GM18505 (cell line): ENCODE data around the gene GHR.

Experiments
- ATAC-seq: cut with Tn5 transposase; IDR thresholded peaks from one replicate; pipeline ENCODE4 v1.9.1; 2021; ENCODE audit not compliant: unreplicated experiment
- POLR2A ChIP-seq: IDR thresholded peaks from 4 replicates; pipeline ENCODE4 v1.6.1; 2011; ENCODE audit warnings: borderline replicate concordance; ENCODE audit not compliant: insufficient read depth, insufficient read length; ENCODE audit errors: extremely low read depth

Gene GHR

DNA sequence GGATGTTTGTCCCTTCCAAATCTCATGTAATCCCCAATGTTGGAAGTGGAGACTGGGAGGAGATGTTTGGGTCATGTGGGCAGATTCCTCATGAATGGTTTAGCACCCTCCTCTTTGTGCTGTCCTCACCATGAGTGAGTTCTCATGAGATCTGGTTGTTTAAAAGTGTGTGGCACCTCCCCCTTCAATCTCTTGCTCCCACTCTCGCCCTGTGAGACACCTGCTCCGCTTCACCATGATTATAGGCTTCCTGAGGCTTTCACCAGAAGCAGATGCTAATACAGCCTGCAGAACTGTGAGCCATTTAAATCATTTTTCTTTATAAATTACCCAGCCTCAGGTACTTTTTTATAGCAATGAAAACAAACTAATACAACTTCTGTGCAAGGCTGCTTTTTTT, 206.0 kb downstream of the GHR start:
- no peak for ATAC-seq
- TF ChIP-seq POLR2A, result no peak

DNA sequence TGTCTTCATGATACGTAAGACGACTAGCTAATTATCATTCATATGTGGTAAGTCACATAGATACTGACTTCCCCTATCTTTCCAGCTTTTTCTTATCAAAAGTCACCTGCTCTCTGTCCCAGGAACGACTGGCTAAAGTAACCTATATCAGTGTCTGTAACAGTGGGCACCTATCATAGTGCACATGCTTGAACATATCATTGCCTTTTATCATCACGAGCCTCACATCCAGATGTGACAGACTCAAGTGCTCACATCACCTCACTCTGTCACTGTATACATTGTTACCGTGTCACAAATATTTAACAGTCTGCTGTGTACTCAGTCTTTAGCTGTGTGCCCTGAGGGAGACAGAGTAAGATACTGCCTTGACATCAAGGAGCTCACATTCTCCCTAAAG, 208.0 kb downstream of the GHR start:
- TF ChIP-seq POLR2A, result no peak
- ATAC-seq, result no peak

DNA sequence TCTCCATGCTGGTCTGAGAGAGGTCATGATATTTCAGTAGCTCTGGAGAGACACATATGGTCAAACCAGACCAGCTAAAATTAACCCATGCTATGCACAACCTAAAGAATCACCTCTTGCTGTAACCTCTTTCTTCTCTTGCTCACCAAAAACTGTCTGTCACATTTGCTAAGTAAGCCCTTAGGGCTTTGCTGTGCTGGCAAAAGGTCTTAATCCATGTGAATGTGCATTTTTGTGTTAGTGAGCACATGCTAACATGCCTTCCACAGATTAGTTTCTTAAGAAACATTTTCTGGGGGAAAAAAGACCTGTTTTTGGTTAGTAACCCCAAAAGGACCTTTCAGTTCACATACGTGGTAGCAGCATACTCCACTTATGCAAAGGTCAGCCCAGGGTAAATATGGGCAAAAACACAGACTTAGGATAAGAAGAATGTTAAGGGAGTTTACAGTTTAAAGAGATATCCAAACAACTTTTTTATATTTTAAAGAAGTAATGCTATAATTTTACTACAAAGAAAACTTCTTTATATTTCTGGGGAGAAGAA, 209.2 kb downstream of the GHR start:
- no peak for ATAC-seq
- TF ChIP-seq POLR2A, result no peak

DNA sequence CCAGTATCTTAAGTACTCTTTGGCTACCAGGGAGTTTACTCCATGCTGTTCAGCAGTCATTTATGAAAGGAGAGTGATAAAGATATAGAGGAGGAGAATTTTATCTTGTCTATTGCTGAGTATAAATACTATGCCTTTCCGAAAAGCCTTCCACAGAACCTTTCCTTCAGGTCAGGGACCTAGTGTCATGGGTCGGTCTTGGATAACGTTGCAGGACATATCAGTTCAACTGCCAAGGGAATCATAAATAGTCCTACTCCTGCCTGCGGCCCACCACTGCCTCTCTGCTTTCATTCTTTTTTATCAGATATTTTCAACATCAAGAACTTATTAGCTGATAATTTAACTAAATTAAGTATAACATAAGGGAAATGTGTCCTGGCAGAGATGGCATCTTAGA, 211.3 kb downstream of the GHR start:
- ATAC-seq, result no peak
- no peak for TF ChIP-seq POLR2A

DNA sequence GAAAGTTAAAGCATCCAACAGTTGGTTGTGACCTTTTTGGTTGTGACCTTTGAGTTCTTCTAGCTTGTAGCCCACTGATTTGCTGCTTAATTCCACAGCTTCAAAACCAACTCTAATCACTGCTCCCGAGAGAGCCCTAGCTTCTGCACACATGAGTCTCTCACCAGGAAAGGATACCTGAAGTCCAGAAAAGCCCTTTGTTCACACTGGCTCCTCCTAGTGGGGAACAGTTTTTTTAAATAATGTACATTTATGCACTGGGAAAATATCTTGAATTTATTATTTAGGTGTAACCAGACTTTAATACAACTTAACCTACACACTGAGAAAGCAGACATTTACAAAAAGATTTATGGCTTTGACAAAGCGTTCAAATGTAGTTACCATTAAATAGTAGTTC, 213.2 kb downstream of the GHR start:
- TF ChIP-seq POLR2A, result no peak
- ATAC-seq, result no peak

DNA sequence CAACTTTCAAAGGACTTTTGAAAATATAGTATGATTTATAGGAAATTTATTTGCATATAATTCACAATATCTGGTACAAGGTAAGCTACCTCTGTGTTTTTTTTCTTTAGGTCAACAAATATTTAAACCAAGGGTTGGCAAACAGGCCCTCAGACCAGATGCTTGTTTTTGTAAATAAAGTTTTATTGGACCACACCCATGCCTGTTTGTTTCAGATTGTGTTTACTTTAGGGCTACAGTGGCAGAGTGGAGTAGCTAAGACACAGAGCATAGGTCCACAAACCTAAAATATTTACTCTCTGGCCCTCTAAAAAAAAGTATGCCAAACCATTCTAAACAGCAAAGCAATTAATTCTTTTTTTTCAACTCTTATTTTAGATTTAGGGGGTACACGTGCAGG, 213.7 kb downstream of the GHR start:
- TF ChIP-seq POLR2A, result no peak
- no peak for ATAC-seq

DNA sequence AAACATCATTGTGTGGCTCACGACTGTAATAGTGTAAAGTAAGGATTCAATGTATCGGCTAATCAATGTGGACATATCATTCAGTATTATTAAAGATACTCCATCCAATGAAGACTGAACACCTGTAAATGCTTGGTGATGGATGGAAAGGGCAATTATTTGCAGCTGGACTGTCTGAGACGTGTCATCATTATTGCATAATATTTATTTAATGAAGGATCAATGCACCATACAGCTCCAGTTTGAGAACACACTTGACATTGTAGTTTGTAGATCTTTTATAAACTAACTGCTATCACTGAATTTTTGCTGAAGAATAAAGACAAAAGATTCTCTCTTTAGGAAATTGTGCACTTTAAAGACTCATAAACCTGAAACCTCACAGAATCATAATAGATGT, 215.7 kb downstream of the GHR start:
- no peak for ATAC-seq
- TF ChIP-seq POLR2A, result no peak

DNA sequence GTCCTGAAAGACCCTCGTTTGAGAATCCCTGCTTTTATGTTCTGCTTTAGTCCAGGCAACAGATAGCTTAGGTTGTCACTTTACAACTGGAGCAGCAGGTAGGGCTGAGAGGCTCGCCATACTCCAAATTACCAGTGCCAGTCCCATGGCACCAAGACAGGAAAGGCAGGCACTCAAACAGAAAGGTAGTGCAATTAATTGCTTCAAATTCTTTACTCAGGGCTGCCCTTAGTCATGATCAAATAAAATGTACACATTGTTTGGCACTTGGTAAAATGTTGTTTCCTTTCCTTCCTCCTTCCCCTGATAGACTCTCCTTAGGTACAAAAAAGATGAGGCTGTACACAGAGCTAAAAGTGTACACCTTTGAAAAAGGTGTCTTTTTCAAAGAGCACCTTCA, 217.6 kb downstream of the GHR start:
- TF ChIP-seq POLR2A, result no peak
- no peak for ATAC-seq

DNA sequence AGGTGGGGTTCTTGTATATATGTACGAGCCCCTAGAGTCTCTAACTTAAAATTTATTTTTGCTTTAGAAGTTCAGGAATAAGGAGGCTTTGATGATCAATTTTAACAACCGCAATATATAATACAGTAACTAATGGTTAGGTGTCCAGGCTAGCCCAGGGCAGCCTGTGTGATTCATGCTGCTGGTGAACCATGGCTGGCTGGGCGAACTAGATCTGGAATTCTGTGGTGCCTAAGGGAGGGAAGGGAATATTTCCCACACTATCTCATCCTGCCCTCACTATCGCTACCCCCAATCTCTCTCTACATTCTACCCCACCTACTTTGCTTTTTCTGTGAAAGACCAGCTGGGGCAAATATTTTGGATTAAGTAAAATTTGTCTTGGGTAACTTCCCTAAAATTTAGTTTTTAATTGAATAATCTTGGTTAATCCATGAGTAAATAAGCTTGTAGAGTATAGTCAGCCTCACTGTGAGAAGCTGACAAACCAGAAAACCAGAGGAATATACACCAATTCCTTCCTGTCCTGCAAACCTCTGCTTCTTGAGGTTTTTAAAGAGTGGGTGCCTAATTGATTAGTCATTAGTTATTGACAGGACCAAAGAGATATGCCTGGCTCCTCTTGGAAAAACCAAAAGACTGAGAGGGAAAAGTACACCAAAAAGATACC, 218.2 kb downstream of the GHR start:
- no peak for TF ChIP-seq POLR2A
- ATAC-seq, result no peak

DNA sequence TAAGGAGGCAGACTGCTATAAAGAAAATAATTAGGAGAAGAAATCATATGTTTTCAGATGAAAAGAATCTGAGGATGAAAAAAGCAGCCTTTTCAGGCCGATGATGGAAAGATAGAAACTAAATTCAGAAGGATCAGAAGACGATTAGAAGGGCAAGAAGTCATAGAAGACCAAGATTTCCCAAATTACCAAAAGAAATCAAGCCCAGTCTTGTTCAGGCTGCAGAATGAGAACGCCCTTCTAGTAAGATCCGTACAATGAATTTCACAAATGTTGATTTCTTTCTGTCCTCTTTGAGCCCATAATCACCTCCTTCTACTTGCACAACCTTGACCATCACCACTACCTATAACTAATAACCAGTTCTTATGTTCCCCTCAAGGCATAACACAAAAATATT, 218.8 kb downstream of the GHR start:
- no peak for TF ChIP-seq POLR2A
- ATAC-seq, result no peak

DNA sequence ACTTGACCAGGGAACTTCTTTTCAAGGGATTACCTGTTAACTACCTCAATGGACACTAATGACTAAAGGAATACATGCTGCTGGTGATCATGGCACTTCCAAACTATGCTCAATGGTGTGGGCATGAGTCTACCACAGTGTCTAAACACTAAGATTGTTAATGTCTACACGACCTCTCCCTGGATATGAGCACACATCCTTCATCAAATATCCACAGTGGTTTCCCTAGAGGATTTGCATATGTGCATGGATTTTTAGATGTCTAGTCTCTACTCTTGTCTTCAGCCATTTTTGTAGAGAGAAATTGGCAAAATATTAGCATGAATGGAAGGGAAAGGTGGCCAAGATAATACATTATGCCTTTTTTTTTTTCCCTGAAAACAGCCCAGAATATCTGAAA, 220.1 kb downstream of the GHR start:
- no peak for TF ChIP-seq POLR2A
- ATAC-seq, result no peak

DNA sequence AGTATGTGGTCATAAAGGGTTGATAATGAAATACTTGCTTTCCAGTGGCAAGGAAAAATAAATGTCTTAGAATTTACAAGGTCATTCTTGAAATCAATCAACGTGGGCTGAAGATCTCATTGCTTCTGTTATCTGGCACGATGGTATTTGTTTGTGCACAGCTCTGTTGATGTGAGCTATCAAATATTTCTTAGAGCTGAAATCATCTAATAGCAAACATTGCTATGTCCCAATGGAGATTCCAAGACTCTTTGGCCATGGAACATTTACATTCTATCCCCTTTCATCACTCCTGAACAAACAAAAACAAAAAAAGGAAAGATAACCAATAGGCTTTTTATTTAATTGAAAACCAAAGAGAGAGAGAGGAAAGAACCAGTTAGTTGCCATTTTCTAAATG, 221.9 kb downstream of the GHR start:
- no peak for ATAC-seq
- TF ChIP-seq POLR2A, result no peak

DNA sequence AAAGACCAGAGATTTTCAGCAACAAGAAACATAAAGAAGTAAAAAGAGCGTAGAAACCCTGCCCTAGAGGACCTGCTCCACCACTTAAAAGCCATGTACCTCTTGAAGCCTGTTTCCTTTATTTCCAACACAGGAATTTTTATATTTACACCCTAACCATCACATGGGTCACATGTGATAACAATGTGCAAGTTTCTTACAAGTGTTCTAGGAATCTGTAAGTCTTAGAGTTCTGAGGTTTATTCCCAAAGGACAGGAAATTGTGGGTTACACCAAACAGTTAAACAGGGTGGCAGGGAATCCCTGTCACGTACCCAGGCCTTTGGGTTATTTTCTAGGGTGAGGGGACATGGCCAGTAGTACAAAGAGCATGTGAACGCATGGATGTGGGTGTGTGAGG, 224.8 kb downstream of the GHR start:
- no peak for ATAC-seq
- TF ChIP-seq POLR2A, result no peak

DNA sequence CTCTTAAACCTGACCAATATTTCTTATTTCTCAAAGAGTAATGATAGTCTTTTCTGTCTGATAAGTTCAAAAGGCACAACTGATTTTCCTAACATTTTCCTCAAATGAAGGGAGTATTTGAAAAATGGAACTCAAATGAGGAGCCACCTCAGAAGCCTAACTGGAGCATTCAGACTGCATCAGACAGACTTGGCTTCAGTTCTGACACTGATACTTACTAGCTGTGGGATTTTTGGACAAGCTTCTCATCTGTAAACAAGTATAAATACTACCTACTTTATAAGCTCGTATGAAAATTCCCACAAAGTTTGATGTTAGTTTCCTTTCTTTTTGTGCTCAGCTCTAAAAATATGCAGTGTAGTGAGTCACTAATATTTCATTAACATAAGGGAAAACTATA, 225.7 kb downstream of the GHR start:
- no peak for TF ChIP-seq POLR2A
- ATAC-seq, result no peak

DNA sequence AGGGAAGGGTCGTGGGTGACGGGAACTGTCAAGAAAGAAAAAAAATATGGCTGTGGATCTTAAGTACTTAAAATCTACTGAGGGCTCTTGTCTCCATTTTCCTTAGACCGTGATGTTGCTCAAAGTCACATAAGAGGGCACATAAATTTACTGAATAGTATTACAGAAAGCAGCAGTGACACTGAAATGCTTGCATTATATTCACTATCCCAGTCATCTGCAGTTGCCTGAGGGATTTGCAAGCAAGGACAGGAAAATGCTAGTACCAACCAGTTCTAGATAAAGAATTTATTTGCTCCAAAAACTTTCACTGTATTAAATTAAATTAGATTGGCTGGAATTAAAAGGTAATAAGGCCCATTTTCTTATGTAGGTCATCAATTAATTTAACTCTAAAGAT, 226.8 kb downstream of the GHR start:
- TF ChIP-seq POLR2A, result no peak
- ATAC-seq, result no peak
